HEK293 (cell line): ENCODE data around the gene DLG1.

Source experiments
- CTCF ChIA-PET: fragments of 350-600 bp; formaldehyde crosslinking; extraction: SDS; loops from one replicate; lab custom pipeline; 2021; ENCODE audit warnings: antibody characterized with exemption; lab: Yijun Ruan, JAX
- POLR2A ChIA-PET: fragments of 300-600 bp; formaldehyde crosslinking; extraction: SDS; loops from one replicate; lab custom pipeline; 2020; ENCODE audit warnings: antibody characterized with exemption, inconsistent platforms; lab: Yijun Ruan, JAX
- H3K27ac ChIP-seq: fragments of 200-500 bp; sonication (Bioruptor generic); 2 replicates; pipeline ENCODE4 v1.5.1; 2014; ENCODE audit warnings: low read depth, low read length, control low read depth, inconsistent platforms; ENCODE audit errors: extremely low read depth
- H3K36me3 ChIP-seq, 2 experiments: fragments of 200-500 bp in 1 of 2; sonication (Bioruptor generic) in 1 of 2; 1 replicate in 1 of 2; 2 replicates in 1 of 2; pipeline ENCODE4 v1.5.1; 2014 to 2017; ENCODE audit warnings: inconsistent platforms in 2 of 2, low read length in 2 of 2; ENCODE audit not compliant: control insufficient read depth in 2 of 2, insufficient read depth in 1 of 2
- H3K4me1 ChIP-seq: fragments of 200-500 bp; sonication (Bioruptor generic); 2 replicates; pipeline ENCODE4 v1.5.1; 2014; ENCODE audit warnings: mild to moderate bottlenecking, low read length, inconsistent platforms; ENCODE audit not compliant: control insufficient read depth, insufficient read depth
- H3K4me3 ChIP-seq: 2 replicates; pipeline ENCODE4 v1.5.1; 2011; ENCODE audit warnings: low read depth, mild to moderate bottlenecking, control low read depth, low read length, moderate library complexity
- H3K9me3 ChIP-seq: fragments of 200-500 bp; sonication (Bioruptor generic); 2 replicates; pipeline ENCODE4 v1.5.1; 2014; ENCODE audit warnings: low read depth, low read length, inconsistent platforms; ENCODE audit not compliant: control insufficient read depth, insufficient read depth
- KLF10 ChIP-seq: fragments of 450-650 bp; IDR thresholded peaks from 2 replicates; pipeline ENCODE4 v1.5.1; 2018; ENCODE audit warnings: missing biosample characterization, mild to moderate bottlenecking, missing genetic modification characterization
- PRDM1 ChIP-seq: fragments of 450-650 bp; formaldehyde crosslinking; IDR thresholded peaks from 2 replicates; pipeline ENCODE4; 2016; ENCODE audit warnings: missing biosample characterization, missing genetic modification characterization
- ZBTB48 ChIP-seq: fragments of 450-650 bp; formaldehyde crosslinking; IDR thresholded peaks from 2 replicates; pipeline ENCODE4 v1.5.1; 2016; ENCODE audit warnings: missing biosample characterization, missing genetic modification characterization
- ZEB2 ChIP-seq: fragments of 450-650 bp; formaldehyde crosslinking; IDR thresholded peaks from 2 replicates; pipeline ENCODE4 v1.5.1; 2016; ENCODE audit warnings: missing biosample characterization, missing genetic modification characterization
- ZFP69B ChIP-seq: fragments of 450-650 bp; formaldehyde crosslinking; IDR thresholded peaks from 2 replicates; pipeline ENCODE4 v1.5.1; 2016; ENCODE audit warnings: missing biosample characterization, missing genetic modification characterization
- ZNF169 ChIP-seq: fragments of 450-650 bp; formaldehyde crosslinking; IDR thresholded peaks from 2 replicates; pipeline ENCODE4 v1.5.1; 2016; ENCODE audit warnings: missing biosample characterization, missing genetic modification characterization
- ZNF223 ChIP-seq: fragments of 450-650 bp; formaldehyde crosslinking; IDR thresholded peaks from 2 replicates; pipeline ENCODE4 v1.5.1; 2016; ENCODE audit warnings: missing biosample characterization, missing genetic modification characterization
- ZNF366 ChIP-seq: fragments of 450-650 bp; formaldehyde crosslinking; conservative IDR thresholded peaks from 2 replicates; pipeline ENCODE4 v1.5.1; 2016; ENCODE audit warnings: missing biosample characterization, missing genetic modification characterization
- ZNF776 ChIP-seq: fragments of 450-650 bp; formaldehyde crosslinking; IDR thresholded peaks from 2 replicates; pipeline ENCODE4 v1.5.0; 2017; ENCODE audit warnings: missing biosample characterization, missing genetic modification characterization, borderline replicate concordance
- TF ChIP-seq, protein P1 (sequence below): fragments of 450-650 bp; formaldehyde crosslinking; conservative IDR thresholded peaks from 2 replicates; pipeline ENCODE4 v1.5.1; 2016; ENCODE audit warnings: low read depth, missing biosample characterization, missing genetic modification characterization
- TF ChIP-seq, protein P2 (sequence below): fragments of 450-650 bp; formaldehyde crosslinking; IDR thresholded peaks from 2 replicates; pipeline ENCODE4 v1.5.1; 2016; ENCODE audit warnings: missing biosample characterization, missing genetic modification characterization
- TF ChIP-seq, protein P3 (sequence below): fragments of 450-650 bp; formaldehyde crosslinking; IDR thresholded peaks from 2 replicates; pipeline ENCODE4 v1.5.1; 2016; ENCODE audit warnings: missing biosample characterization, missing genetic modification characterization
- TF ChIP-seq, protein P4 (sequence below): fragments of 450-650 bp; formaldehyde crosslinking; IDR thresholded peaks from 2 replicates; pipeline ENCODE4 v1.5.1; 2016; ENCODE audit warnings: missing biosample characterization, missing genetic modification characterization
- TF ChIP-seq, protein P5 (sequence below): fragments of 450-650 bp; formaldehyde crosslinking; IDR thresholded peaks from 2 replicates; pipeline ENCODE4 v1.5.1; 2016; ENCODE audit warnings: missing biosample characterization, missing genetic modification characterization

DLG1 gene

DNA sequence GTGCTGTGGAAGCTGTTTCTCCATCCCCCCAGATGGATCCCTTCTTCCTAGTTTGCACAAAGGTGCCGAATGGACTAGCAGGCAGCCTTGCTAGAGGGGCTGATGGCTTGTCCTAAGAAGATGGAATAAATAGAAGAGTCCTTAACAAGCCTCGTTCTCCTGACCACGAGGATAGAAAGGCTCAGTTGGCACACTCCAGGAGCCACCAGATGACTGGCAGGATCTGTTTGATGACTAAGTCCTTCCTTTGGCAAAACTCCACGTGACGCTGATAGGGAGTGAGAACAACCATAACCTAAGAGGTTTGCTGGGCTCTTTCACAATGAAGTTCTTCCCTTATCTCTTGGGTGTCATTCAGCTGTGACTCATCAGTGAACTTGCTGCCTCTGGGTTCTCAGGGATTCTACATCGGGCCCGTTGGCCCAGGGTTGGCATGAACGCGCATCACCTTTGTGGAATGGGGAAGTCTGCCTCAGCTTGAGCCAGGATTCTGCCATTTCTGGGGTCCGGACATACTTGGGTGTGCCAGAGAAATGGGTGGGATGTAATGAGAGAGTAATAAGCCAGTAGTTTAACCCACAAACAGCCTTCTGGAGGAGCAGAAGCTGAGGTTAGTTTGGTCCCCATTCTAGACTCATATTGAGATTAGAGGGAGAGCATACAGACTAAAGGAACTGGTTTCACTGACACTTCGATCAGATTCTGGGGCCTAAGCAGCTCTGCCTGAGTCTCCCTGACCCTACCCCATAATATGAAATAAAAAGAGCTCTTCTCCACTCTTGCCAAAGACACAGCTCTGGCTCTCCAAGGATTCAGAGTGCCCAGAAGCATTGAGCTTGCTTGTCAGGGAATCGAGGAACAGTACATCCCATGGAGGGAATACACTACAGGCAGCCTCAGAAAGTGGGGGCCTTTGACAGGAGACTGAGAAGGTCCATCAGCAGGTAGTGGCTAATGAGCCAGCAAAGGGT, 266.8 kb downstream of the DLG1 start (continued):
- TF ChIP-seq, protein P1, sequence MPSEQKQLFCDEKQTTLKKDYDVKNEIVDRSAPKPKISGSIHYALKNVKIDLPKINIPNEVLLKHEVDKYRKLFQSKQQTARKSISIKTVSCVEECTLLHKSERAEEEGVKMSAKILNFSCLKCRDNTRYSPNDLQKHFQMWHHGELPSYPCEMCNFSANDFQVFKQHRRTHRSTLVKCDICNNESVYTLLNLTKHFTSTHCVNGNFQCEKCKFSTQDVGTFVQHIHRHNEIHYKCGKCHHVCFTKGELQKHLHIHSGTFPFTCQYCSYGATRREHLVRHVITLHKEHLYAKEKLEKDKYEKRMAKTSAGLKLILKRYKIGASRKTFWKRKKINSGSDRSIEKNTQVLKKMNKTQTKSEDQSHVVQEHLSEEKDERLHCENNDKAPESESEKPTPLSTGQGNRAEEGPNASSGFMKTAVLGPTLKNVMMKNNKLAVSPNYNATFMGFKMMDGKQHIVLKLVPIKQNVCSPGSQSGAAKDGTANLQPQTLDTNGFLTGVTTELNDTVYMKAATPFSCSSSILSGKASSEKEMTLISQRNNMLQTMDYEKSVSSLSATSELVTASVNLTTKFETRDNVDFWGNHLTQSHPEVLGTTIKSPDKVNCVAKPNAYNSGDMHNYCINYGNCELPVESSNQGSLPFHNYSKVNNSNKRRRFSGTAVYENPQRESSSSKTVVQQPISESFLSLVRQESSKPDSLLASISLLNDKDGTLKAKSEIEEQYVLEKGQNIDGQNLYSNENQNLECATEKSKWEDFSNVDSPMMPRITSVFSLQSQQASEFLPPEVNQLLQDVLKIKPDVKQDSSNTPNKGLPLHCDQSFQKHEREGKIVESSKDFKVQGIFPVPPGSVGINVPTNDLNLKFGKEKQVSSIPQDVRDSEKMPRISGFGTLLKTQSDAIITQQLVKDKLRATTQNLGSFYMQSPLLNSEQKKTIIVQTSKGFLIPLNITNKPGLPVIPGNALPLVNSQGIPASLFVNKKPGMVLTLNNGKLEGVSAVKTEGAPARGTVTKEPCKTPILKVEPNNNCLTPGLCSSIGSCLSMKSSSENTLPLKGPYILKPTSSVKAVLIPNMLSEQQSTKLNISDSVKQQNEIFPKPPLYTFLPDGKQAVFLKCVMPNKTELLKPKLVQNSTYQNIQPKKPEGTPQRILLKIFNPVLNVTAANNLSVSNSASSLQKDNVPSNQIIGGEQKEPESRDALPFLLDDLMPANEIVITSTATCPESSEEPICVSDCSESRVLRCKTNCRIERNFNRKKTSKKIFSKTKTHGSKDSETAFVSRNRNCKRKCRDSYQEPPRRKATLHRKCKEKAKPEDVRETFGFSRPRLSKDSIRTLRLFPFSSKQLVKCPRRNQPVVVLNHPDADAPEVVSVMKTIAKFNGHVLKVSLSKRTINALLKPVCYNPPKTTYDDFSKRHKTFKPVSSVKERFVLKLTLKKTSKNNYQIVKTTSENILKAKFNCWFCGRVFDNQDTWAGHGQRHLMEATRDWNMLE (tag by site-specific recombination): 0 out of 2 replicates have a peak, but pooled peaks have one; percentile 38
- TF ChIP-seq, protein P2, sequence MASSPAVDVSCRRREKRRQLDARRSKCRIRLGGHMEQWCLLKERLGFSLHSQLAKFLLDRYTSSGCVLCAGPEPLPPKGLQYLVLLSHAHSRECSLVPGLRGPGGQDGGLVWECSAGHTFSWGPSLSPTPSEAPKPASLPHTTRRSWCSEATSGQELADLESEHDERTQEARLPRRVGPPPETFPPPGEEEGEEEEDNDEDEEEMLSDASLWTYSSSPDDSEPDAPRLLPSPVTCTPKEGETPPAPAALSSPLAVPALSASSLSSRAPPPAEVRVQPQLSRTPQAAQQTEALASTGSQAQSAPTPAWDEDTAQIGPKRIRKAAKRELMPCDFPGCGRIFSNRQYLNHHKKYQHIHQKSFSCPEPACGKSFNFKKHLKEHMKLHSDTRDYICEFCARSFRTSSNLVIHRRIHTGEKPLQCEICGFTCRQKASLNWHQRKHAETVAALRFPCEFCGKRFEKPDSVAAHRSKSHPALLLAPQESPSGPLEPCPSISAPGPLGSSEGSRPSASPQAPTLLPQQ: peak; percentile 62; the same call in 1 of the 2 replicates
- TF ChIP-seq ZBTB48 (tag by site-specific recombination) (peak; percentile 61; the same call in 1 of the 2 replicates), ZEB2 (tag by site-specific recombination) (peak; percentile 92), ZNF366 (peak; percentile 93)

- no peak overlapping the region for H3K27ac ChIP-seq
- no peaks in the 10 kb centered on the region for H3K4me1 ChIP-seq
- no peak overlapping the region for H3K4me3 ChIP-seq
- POLR2A ChIA-PET: no interaction called here
- peaks cover 0 to 12% of the 10 kb centered on the region in 2 experiments; a peak in 1 of 3 replicates for H3K36me3 ChIP-seq
- CTCF ChIA-PET: interaction anchor here (0.6 to 2.9 kb wide), 12 partner anchors 9 to 508 kb away, joined by 3 to 9 read pairs (median 3); no protein-coding TSS in a partner anchor
- H3K9me3 ChIP-seq: no peaks in the 10 kb centered on the region
- TF ChIP-seq ZFP69B (tag by site-specific recombination) (no peak), PRDM1 (tag by site-specific recombination) (peak; percentile 56; the same call in 1 of the 2 replicates)
- TF ChIP-seq, protein P3, sequence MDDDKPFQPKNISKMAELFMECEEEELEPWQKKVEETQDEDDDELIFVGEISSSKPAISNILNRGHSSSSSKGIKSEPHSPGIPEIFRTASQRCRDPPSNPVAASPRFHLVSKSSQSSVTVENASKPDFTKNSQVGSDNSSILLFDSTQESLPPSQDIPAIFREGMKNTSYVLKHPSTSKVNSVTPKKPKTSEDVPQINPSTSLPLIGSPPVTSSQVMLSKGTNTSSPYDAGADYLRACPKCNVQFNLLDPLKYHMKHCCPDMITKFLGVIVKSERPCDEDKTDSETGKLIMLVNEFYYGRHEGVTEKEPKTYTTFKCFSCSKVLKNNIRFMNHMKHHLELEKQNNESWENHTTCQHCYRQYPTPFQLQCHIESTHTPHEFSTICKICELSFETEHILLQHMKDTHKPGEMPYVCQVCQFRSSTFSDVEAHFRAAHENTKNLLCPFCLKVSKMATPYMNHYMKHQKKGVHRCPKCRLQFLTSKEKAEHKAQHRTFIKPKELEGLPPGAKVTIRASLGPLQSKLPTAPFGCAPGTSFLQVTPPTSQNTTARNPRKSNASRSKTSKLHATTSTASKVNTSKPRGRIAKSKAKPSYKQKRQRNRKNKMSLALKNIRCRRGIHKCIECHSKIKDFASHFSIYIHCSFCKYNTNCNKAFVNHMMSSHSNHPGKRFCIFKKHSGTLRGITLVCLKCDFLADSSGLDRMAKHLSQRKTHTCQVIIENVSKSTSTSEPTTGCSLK (tag by site-specific recombination): no peak
Measured at GRCh38 chr3:197030379-197031314, 267.8 kb downstream of the DLG1 start.

- H3K4me3 ChIP-seq: peak within 1 kb of the TSS; percentile 53
- H3K9me3 ChIP-seq: no peaks in the 10 kb centered on the region
- no peaks in the 10 kb centered on the region for H3K4me1 ChIP-seq
- peaks cover 0 to 23% of the 10 kb centered on the region in 2 experiments; a peak in 1 of 3 replicates for H3K36me3 ChIP-seq
- peak within 1 kb of the TSS; percentile 70; the same call in 1 of the 2 replicates for H3K27ac ChIP-seq
- ChIA-PET CTCF (interaction anchor here (0.7 to 2.9 kb wide), 19 partner anchors 11 to 424 kb away, joined by 3 to 9 read pairs (median 3); no protein-coding TSS in a partner anchor), POLR2A (no interaction called here)
- no peak for TF ChIP-seq ZNF776 (tag by site-specific recombination)
- no peak for TF ChIP-seq ZNF223 (tag by site-specific recombination)
- TF ChIP-seq, protein P4, sequence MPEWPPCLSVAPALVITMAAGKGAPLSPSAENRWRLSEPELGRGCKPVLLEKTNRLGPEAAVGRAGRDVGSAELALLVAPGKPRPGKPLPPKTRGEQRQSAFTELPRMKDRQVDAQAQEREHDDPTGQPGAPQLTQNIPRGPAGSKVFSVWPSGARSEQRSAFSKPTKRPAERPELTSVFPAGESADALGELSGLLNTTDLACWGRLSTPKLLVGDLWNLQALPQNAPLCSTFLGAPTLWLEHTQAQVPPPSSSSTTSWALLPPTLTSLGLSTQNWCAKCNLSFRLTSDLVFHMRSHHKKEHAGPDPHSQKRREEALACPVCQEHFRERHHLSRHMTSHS (tag by site-specific recombination): no peak
- peak; percentile 41; the same call in 1 of the 2 replicates for TF ChIP-seq KLF10 (tag by site-specific recombination)
- no peak for TF ChIP-seq ZNF169 (tag by site-specific recombination)
- TF ChIP-seq, protein P5, sequence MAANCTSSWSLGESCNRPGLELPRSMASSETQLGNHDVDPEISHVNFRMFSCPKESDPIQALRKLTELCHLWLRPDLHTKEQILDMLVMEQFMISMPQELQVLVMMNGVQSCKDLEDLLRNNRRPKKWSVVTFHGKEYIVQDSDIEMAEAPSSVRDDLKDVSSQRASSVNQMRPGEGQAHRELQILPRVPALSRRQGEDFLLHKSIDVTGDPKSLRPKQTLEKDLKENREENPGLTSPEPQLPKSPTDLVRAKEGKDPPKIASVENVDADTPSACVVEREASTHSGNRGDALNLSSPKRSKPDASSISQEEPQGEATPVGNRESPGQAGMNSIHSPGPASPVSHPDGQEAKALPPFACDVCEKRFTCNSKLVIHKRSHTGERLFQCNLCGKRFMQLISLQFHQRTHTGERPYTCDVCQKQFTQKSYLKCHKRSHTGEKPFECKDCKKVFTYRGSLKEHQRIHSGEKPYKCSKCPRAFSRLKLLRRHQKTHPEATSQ: no peak
Measured at GRCh38 chr3:197029511-197030167, 268.8 kb downstream of the DLG1 start, which contains the start of gene MELTF. Gene MELTF (minus strand): TSS chr3:197029817. CDS start chr3:197029702, 115 bp downstream.
